ENCODE measurements around the gene OTOP2.

The OTOP2 gene

DNA sequence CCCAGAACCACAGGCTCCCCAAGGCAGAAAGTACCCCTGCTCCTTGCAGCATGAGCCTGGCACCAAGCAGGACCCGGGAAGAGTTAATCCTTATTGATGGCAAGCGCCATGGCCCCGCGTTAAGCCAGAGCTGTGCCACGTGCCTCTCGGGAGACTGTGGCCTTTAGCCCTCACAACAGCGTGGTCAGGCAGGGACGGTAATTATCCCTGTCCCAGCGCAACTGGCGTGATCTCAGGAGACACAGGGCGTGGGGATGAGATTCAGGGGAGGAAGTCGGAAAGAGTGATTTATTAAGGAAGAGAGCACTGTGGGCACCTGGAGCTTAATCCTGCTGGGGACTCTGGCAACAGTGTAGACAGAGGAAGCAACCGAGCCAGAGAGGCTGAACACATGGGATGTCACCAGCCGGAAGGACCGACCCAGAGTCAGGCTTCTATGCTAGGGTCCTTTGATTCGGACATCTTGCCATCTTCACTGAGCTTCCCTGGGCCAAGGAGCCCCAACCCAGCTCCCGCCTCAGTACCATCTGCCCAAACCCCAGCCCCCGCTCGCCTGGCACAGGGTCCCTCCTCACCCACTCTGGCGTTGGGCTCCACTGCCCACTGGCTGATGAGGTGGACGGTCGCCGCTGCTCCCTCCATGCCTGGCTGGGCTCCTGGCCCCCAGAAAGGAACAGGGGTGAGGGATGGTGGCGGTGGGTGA, 28.5 kb downstream of the OTOP2 start:
- no peak overlapping the region for H3K4me3 ChIP-seq (ENCODE audit: low read depth, low read length)
- no peaks in the 10 kb centered on the region for H3K9me3 ChIP-seq (ENCODE audit: control insufficient read depth, low read length)
- no peak overlapping the region for H3K4me2 ChIP-seq (ENCODE audit: low read length)
- no peaks in the 10 kb centered on the region for H3K79me2 ChIP-seq
- no peak overlapping the region for H3K27ac ChIP-seq
- no peak overlapping the region for H2AFZ ChIP-seq
- TF ChIP-seq, protein P1, sequence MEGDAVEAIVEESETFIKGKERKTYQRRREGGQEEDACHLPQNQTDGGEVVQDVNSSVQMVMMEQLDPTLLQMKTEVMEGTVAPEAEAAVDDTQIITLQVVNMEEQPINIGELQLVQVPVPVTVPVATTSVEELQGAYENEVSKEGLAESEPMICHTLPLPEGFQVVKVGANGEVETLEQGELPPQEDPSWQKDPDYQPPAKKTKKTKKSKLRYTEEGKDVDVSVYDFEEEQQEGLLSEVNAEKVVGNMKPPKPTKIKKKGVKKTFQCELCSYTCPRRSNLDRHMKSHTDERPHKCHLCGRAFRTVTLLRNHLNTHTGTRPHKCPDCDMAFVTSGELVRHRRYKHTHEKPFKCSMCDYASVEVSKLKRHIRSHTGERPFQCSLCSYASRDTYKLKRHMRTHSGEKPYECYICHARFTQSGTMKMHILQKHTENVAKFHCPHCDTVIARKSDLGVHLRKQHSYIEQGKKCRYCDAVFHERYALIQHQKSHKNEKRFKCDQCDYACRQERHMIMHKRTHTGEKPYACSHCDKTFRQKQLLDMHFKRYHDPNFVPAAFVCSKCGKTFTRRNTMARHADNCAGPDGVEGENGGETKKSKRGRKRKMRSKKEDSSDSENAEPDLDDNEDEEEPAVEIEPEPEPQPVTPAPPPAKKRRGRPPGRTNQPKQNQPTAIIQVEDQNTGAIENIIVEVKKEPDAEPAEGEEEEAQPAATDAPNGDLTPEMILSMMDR (IDR thresholded peaks at IDR 0.05), result no peak
- H3K4me1 ChIP-seq, result no peaks in the 10 kb centered on the region
- H3K36me3 ChIP-seq (ENCODE audit: control insufficient read depth, insufficient read depth, low read length), result no peaks in the 10 kb centered on the region
- no peaks in the 10 kb centered on the region for H3K27me3 ChIP-seq (ENCODE audit: control insufficient read depth, insufficient read depth, low read length)
- no peak overlapping the region for H3K9ac ChIP-seq

DNA sequence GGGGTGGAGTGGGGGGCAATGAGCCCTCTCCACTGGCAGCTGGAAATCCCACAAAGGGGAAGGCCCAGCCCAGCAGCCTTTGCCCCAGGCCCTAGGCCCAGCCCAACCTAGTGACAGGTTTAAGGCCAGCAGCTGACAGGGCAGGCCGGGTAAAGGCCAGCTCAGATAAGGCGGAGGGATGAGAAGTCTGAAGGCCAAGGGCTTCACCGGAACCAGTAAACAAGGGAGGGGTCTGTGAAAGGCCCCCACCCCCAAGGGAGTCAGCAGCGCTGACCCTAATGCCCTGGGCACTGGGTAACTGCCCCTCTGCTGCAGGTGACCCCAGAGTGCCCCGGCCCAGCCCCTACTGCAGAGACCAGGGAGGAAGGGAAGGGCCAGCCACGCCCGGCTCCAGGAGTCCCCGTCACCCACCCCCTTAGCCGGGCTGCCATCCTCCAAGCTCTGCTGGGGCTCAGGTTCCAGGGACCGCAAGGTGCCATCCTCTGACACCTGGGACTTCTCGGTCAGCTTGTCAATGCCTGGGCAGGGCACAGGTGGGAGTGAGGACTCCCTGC, 29.1 kb downstream of the OTOP2 start:
- no peaks in the 10 kb centered on the region for H3K9me3 ChIP-seq (ENCODE audit: control insufficient read depth, low read length)
- H3K4me2 ChIP-seq (ENCODE audit: low read length), result no peak overlapping the region
- no peaks in the 10 kb centered on the region for H3K4me1 ChIP-seq
- no peak overlapping the region for H3K4me3 ChIP-seq (ENCODE audit: low read depth, low read length)
- H3K36me3 ChIP-seq (ENCODE audit: control insufficient read depth, insufficient read depth, low read length), result no peaks in the 10 kb centered on the region
- no peaks in the 10 kb centered on the region for H3K79me2 ChIP-seq
- TF ChIP-seq, protein P1 (IDR thresholded peaks at IDR 0.05), result no peak
- no peaks in the 10 kb centered on the region for H3K27me3 ChIP-seq (ENCODE audit: control insufficient read depth, insufficient read depth, low read length)
- no peak overlapping the region for H3K27ac ChIP-seq
- no peak overlapping the region for H3K9ac ChIP-seq
- H2AFZ ChIP-seq, result no peak overlapping the region

DNA sequence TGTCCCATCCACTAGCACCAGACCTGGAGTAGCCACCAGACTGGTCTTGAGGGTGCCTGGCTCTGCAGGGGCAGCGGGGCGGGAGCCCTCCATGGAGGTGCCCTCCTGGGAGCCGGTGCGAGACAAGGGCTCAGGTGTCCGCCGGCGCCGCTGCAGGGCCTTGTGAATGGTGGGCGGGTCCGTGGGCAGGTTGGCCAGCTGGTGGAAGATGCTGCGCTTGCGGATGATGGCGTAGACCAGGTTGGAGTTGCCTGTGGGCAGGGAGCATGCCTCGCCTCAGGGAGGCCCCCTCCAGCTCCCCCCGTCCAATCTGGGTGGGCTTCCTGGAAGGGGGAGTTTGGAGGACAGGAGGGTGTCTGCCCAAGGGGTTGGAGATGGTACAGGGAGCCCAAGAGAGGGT, 30.0 kb downstream of the OTOP2 start:
- Histone ChIP-seq H3K9me3 (ENCODE audit: control insufficient read depth, low read length) (no peaks in the 10 kb centered on the region), H3K79me2 (no peaks in the 10 kb centered on the region), H3K9ac (no peak overlapping the region), H3K4me1 (no peaks in the 10 kb centered on the region), H3K4me3 (ENCODE audit: low read depth, low read length) (no peak overlapping the region), H2AFZ (no peak overlapping the region), H3K27me3 (ENCODE audit: control insufficient read depth, insufficient read depth, low read length) (no peaks in the 10 kb centered on the region), H3K36me3 (ENCODE audit: control insufficient read depth, insufficient read depth, low read length) (no peaks in the 10 kb centered on the region), H3K27ac (no peak overlapping the region), H3K4me2 (ENCODE audit: low read length) (no peak overlapping the region)
- TF ChIP-seq, protein P1 (IDR thresholded peaks at IDR 0.05), result no peak

DNA sequence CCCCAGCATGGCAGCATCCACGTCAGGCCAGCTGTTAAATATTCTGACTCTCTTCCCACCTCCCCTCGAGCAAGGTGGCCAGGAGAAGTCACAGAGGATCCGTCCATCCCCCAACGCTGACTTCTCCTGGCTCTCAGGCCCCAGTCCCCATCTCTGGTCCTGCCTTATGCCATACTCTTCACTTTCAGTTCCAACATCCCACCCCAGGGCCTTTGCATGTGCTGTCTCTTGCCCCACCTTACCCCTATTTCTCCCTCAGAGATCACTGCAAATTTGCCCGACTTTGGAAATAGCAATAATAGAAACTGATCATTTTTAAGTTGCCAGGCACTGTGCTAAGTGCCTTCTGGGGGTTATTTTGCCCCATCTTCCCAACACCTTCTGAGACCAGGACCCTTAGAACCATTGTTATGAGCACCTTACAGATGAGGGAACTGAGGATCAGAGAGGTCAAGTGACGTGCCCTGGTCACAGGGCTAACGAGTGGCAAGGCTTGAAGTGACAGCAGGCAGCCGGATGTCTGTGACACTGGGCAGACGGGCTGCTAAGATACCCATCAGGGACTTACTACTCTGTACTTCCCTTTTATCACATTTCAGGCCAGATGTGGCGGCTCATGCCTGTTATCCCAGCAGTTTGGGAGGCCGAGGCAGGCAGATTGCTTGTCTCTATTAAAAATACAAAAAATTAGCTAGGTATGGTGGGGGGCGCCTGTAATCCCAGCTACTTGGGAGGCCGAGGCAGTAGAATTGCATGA, 30.8 kb downstream of the OTOP2 start:
- Histone ChIP-seq H3K79me2 (no peaks in the 10 kb centered on the region), H3K36me3 (ENCODE audit: control insufficient read depth, insufficient read depth, low read length) (no peaks in the 10 kb centered on the region)

More for the DNA sequence above, 30.8 kb downstream of the OTOP2 start:
- H3K4me2 ChIP-seq (ENCODE audit: low read length), result no peak overlapping the region
- TF ChIP-seq, protein P1 (IDR thresholded peaks at IDR 0.05), result no peak
- H3K4me1 ChIP-seq, result no peaks in the 10 kb centered on the region
- H3K9me3 ChIP-seq (ENCODE audit: control insufficient read depth, low read length), result no peaks in the 10 kb centered on the region
- H3K27ac ChIP-seq, result no peak overlapping the region
- H3K4me3 ChIP-seq (ENCODE audit: low read depth, low read length), result no peak overlapping the region
- H3K9ac ChIP-seq, result no peak overlapping the region
- H2AFZ ChIP-seq, result no peak overlapping the region
- no peaks in the 10 kb centered on the region for H3K27me3 ChIP-seq (ENCODE audit: control insufficient read depth, insufficient read depth, low read length)
